OCI-LY1 (cell line): Measurements from ENCODE around the gene PLEK.
A peak's percentile ranks its signal among the peaks of the same experiment; 100 is the strongest.

Experiments
- H2AFZ ChIP-seq: fragments of 200-600 bp; sonication (generic), shearing (Covaris generic); 2 replicates; pipeline ENCODE4 v1.6.0; 2014; ENCODE audit warnings: antibody characterized with exemption, mild to moderate bottlenecking, low read length
- H3F3A ChIP-seq: fragments of 200-600 bp; sonication (generic), shearing (Covaris generic); 2 replicates; pipeline ENCODE4 v1.6.0; 2014; ENCODE audit warnings: mild to moderate bottlenecking, antibody characterized with exemption, low read length, moderate library complexity; ENCODE audit not compliant: insufficient read depth
- H3K27ac ChIP-seq: fragments of 200-600 bp; sonication (generic); 2 replicates; pipeline ENCODE4 v1.5.1; 2014; ENCODE audit warnings: low read length, mixed run types, mild to moderate bottlenecking, low read depth; ENCODE audit not compliant: poor library complexity, severe bottlenecking
- H3K27me3 ChIP-seq: fragments of 200-600 bp; sonication (generic); 2 replicates; pipeline ENCODE4 v1.6.0; 2014; ENCODE audit warnings: antibody characterized with exemption, mild to moderate bottlenecking, low read length, moderate library complexity; ENCODE audit not compliant: insufficient read depth
- H3K36me3 ChIP-seq: fragments of 200-600 bp; sonication (generic); 2 replicates; pipeline ENCODE4 v1.6.1; 2014; ENCODE audit warnings: mild to moderate bottlenecking, antibody characterized with exemption, low read length, moderate library complexity, mixed read lengths; ENCODE audit not compliant: insufficient read depth
- H3K4me1 ChIP-seq: fragments of 200-600 bp; sonication (generic); 2 replicates; pipeline ENCODE4 v1.5.1; 2014; ENCODE audit warnings: mild to moderate bottlenecking, low read length, moderate library complexity; ENCODE audit not compliant: insufficient read depth, severe bottlenecking
- H3K4me2 ChIP-seq: fragments of 200-600 bp; sonication (generic), shearing (Covaris generic); 2 replicates; pipeline ENCODE4 v1.6.1; 2014; ENCODE audit warnings: low read length
- H3K4me3 ChIP-seq: fragments of 200-600 bp; sonication (generic); 2 replicates; pipeline ENCODE4 v1.5.1; 2014; ENCODE audit warnings: low read length, low read depth, mild to moderate bottlenecking, mixed read lengths; ENCODE audit not compliant: poor library complexity, severe bottlenecking
- H3K79me2 ChIP-seq: fragments of 200-600 bp; shearing (Covaris generic); 2 replicates; pipeline ENCODE4 v1.6.1; 2016; ENCODE audit warnings: mixed run types, low read length, mixed read lengths; ENCODE audit not compliant: insufficient read depth
- H3K9ac ChIP-seq: fragments of 200-600 bp; sonication (generic), shearing (Covaris generic); 2 replicates; pipeline ENCODE4 v1.6.1; 2014; ENCODE audit warnings: mild to moderate bottlenecking, low read length, mixed read lengths
- H3K9me2 ChIP-seq: fragments of 200-600 bp; sonication (generic), shearing (Covaris generic); 2 replicates; pipeline ENCODE4 v1.6.1; 2014; ENCODE audit warnings: low read depth, mild to moderate bottlenecking, low read length, mixed read lengths
- H3K9me3 ChIP-seq: fragments of 200-600 bp; shearing (Covaris generic); 2 replicates; pipeline ENCODE4 v1.6.1; 2014; ENCODE audit warnings: low read length, mixed read lengths
- H4K20me1 ChIP-seq: fragments of 200-600 bp; sonication (generic), shearing (Covaris generic); 2 replicates; pipeline ENCODE4 v1.6.0; 2016; ENCODE audit warnings: mild to moderate bottlenecking, low read length; ENCODE audit not compliant: insufficient read depth
- CTCF ChIP-seq: fragments of 200-600 bp; sonication (generic), shearing (Covaris generic); IDR thresholded peaks from 2 replicates; pipeline ENCODE4 v1.5.1; 2017; ENCODE audit warnings: mild to moderate bottlenecking, antibody characterized with exemption, low read length, moderate library complexity, mixed read lengths
- EZH2 ChIP-seq: fragments of 200-600 bp; sonication (generic), shearing (Covaris generic); IDR thresholded peaks from 2 replicates; pipeline ENCODE4 v1.8.0; 2017; ENCODE audit warnings: borderline replicate concordance, mixed run types, mild to moderate bottlenecking, antibody characterized with exemption, low read length, moderate library complexity, mixed read lengths

The PLEK gene

GRCh38 chr2:68359889-68360288 is 5.2 kb upstream of the PLEK start:
- H3K79me2 ChIP-seq: no peaks in the 10 kb centered on the region
- H4K20me1 ChIP-seq: no peaks in the 10 kb centered on the region
- no peak overlapping the region for H2AFZ ChIP-seq
- no peaks in the 10 kb centered on the region for H3K9me3 ChIP-seq
- no peaks in the 10 kb centered on the region for H3K9me2 ChIP-seq
- H3K27ac ChIP-seq: no peak overlapping the region
- H3K9ac ChIP-seq: no peak overlapping the region
- H3K27me3 ChIP-seq: no peaks in the 10 kb centered on the region
- TF ChIP-seq EZH2 (no peak), CTCF (peak; percentile 32; the same call in 1 of the 2 replicates)
- no peaks in the 10 kb centered on the region for H3K36me3 ChIP-seq
- peaks cover 36% of the 10 kb centered on the region for H3K4me1 ChIP-seq
- no peak overlapping the region for H3K4me2 ChIP-seq
- no peak overlapping the region for H3K4me3 ChIP-seq
- peaks cover 4% of the 10 kb centered on the region; the same call in 1 of the 2 replicates for H3F3A ChIP-seq

- Histone ChIP-seq H3K27me3 (no peaks in the 10 kb centered on the region), H3K4me2 (peak overlapping the region; percentile 57), H2AFZ (peak overlapping the region; percentile 66), H3K27ac (peak overlapping the region; percentile 52), H3K36me3 (no peaks in the 10 kb centered on the region), H3K9me2 (no peaks in the 10 kb centered on the region), H3F3A (0 out of 2 replicates have a peak, but pooled peaks cover 4% of the 10 kb centered on the region), H3K4me1 (peaks cover 58% of the 10 kb centered on the region), H4K20me1 (no peaks in the 10 kb centered on the region), H3K9ac (peak overlapping the region; percentile 39), H3K79me2 (peaks cover 4% of the 10 kb centered on the region; the same call in 1 of the 2 replicates), H3K4me3 (peak overlapping the region; percentile 22), H3K9me3 (no peaks in the 10 kb centered on the region)
- TF ChIP-seq CTCF (peak; percentile 87), EZH2 (no peak)
These were observed 3.0 kb upstream of the PLEK start for GRCh38 chr2:68362069-68362468.

- no peaks in the 10 kb centered on the region for H3K9me3 ChIP-seq
- 0 out of 2 replicates have a peak, but pooled peaks cover 4% of the 10 kb centered on the region for H3F3A ChIP-seq
- H3K27ac ChIP-seq: peak overlapping the region; percentile 52
- peak overlapping the region; percentile 66; the same call in 1 of the 2 replicates for H2AFZ ChIP-seq
- no peak overlapping the region for H3K4me3 ChIP-seq
- H3K9me2 ChIP-seq: no peaks in the 10 kb centered on the region
- H3K4me1 ChIP-seq: peaks cover 61% of the 10 kb centered on the region
- TF ChIP-seq EZH2: no peak
- no peak for TF ChIP-seq CTCF
- peak overlapping the region; percentile 39 for H3K9ac ChIP-seq
- peaks cover 4% of the 10 kb centered on the region; the same call in 1 of the 2 replicates for H3K79me2 ChIP-seq
- H4K20me1 ChIP-seq: no peaks in the 10 kb centered on the region
- H3K4me2 ChIP-seq: peak overlapping the region; percentile 57
- H3K27me3 ChIP-seq: no peaks in the 10 kb centered on the region
- 0 out of 2 replicates have a peak, but pooled peaks cover 2% of the 10 kb centered on the region for H3K36me3 ChIP-seq
These were observed 2.3 kb upstream of the PLEK start for GRCh38 chr2:68362749-68363148.
